Suprapubic skin (tissue), 4 donors: Measurements from ENCODE around the gene HMGN3. TPM values are rescaled to one million over a fixed set of nuclear protein-coding genes. Genes with fewer than 3 reads are reported as not detected.
"Not testable (repeated sequence)": the region's sequence is repeated elsewhere in the genome, so short reads cannot be mapped to it uniquely, and the experiment has no call there.

Experiments used
- DNase-seq, 2 donors: peaks; one replicate each; pipeline ENCODE4 v3.0.0-alpha.2; 2019; ENCODE audit warnings: low spot score in 2 of 2
- H3K27ac ChIP-seq: fragments of 200-600 bp; sonication (generic); one replicate; pipeline ENCODE4 v1.5.1; 2019
- H3K27me3 ChIP-seq: fragments of 200-600 bp; sonication (generic); one replicate; pipeline ENCODE4 v1.5.1; 2019
- H3K36me3 ChIP-seq: fragments of 200-600 bp; sonication (generic); one replicate; pipeline ENCODE4 v1.5.1; 2019
- H3K4me1 ChIP-seq: fragments of 200-600 bp; sonication (generic); one replicate; pipeline ENCODE4 v1.5.1; 2019
- H3K4me3 ChIP-seq: fragments of 200-600 bp; sonication (generic); one replicate; pipeline ENCODE4 v1.5.1; 2019; ENCODE audit warnings: mild to moderate bottlenecking
- H3K9me3 ChIP-seq: fragments of 200-600 bp; sonication (generic); one replicate; pipeline ENCODE4 v1.5.1; 2019
- CTCF ChIP-seq, 2 donors: fragments of 200-600 bp in 1 of 2; fragments of 450-650 bp in 1 of 2; sonication (generic) in 1 of 2; IDR thresholded peaks; one replicate each; pipeline ENCODE4 v1.5.1; 2016 to 2019; ENCODE audit warnings: antibody characterized with exemption in 2 of 2, mild to moderate bottlenecking in 1 of 2, moderate library complexity in 1 of 2
- EP300 ChIP-seq: sonication (generic); formaldehyde crosslinking; IDR thresholded peaks from one replicate; pipeline ENCODE4 v1.6.1; 2017; ENCODE audit warnings: antibody characterized with exemption
- POLR2A ChIP-seq, 2 donors: fragments of 450-650 bp; IDR thresholded peaks; one replicate each; pipeline ENCODE4 v1.6.1; 2017; ENCODE audit warnings: antibody characterized with exemption in 2 of 2, mild to moderate bottlenecking in 2 of 2, moderate library complexity in 2 of 2
- POLR2AphosphoS5 ChIP-seq, 3 donors: sonication (generic); formaldehyde crosslinking; IDR thresholded peaks; one replicate each; pipeline ENCODE4 v1.6.1; 2017; ENCODE audit warnings: antibody characterized with exemption in 3 of 3
- WGBS: methylation state at CpG from one replicate; pipeline ENCODE4 v1.1.5; 2018; 5-methylcytosine and 5-hydroxymethylcytosine counted together
- total RNA-seq, 4 donors: library from RNA; depleted of rRNA; stranded (reverse); fragments of >200 nt; gene quantifications; one replicate each; pipeline ENCODE4 v1.1.0, GENCODE V29; 2016

The HMGN3 gene
- total RNA-seq, 4 donors from 2014 or later = 31.0 to 37.8 (median 35.9) TPM

DNA sequence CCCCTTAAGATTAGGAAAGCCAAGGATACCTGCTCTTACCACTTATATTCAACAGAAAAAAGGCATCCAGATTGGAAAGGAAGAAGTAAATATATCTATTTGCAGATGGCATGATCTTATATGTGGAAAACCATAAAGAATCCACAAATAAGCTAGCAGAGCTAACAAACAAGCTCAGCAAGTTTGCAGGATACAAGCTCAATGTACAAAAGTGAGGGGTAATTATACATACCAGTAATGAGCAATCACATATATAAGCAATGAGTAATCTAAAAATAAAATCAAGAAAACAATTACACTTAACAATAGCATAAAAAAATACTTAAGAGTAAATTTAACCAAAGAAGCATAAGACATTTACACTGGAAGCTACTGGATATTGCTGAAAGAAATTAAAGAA, 31.6 kb upstream of the HMGN3 start:
- no peaks in the 10 kb centered on the region for H3K36me3 ChIP-seq
- peaks cover 10% of the 10 kb centered on the region for H3K4me1 ChIP-seq
- TF ChIP-seq CTCF (IDR thresholded peaks at IDR 0.05) (no peak), POLR2A (IDR thresholded peaks at IDR 0.05) (no peak), EP300 (no peak), POLR2AphosphoS5 (IDR thresholded peaks at IDR 0.05) (no peak)
- no peak overlapping the region for H3K27ac ChIP-seq
- no peak overlapping the region for H3K4me3 ChIP-seq
- no peak for DNase-seq
- H3K9me3 ChIP-seq = no peaks in the 10 kb centered on the region
- no peaks in the 10 kb centered on the region for H3K27me3 ChIP-seq

DNA sequence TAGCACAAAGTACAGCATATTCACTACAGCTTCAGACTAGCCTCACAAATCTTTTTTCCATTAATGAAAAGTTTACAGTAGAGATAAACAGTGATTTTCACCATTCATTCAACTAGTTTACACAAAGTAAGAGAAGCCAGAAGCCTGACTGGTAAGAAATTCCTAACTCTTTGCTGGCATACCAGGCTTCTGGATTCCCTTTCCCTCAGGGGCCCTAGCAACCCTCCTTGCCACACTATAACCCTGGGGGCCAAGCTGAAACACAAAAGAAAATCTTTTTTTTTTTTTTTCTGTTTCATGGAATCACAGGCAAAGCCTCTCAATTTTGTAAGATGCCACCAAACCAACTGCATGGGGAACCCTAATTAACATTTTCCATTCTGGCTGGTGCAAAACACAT, 28.9 kb upstream of the HMGN3 start:
- TF ChIP-seq EP300 (no peak), POLR2AphosphoS5 (IDR thresholded peaks at IDR 0.05) (no peak), CTCF (IDR thresholded peaks at IDR 0.05) (no peak), POLR2A (IDR thresholded peaks at IDR 0.05) (no peak)
- no peak overlapping the region for H3K4me3 ChIP-seq
- no peaks in the 10 kb centered on the region for H3K4me1 ChIP-seq
- no peak overlapping the region for H3K27ac ChIP-seq
- H3K27me3 ChIP-seq = no peaks in the 10 kb centered on the region
- no peaks in the 10 kb centered on the region for H3K36me3 ChIP-seq
- H3K9me3 ChIP-seq = no peaks in the 10 kb centered on the region
- DNase-seq = no peak

DNA sequence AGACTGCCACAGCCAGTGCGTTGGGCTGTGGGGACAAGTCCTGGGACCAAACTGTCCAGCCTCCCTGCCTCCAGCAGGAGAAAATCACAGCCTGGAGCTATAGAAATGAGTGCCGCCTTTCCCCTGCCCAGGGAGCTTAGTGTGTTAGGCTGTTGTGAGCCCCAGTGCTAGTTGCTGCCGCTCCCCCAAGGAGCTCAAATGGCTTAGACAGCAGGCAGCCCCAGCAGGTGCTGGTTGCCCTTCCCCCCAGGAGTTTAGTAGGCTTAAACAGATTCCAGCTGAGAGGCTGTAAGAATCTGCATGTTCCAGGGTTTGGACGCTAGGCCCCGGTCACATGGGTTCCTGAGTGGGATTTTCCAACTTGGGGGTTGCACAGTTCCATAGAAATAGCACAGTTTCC, 27.2 kb upstream of the HMGN3 start:
- Histone ChIP-seq H3K4me1 (no peaks in the 10 kb centered on the region), H3K9me3 (no peaks in the 10 kb centered on the region), H3K4me3 (no peak overlapping the region), H3K27ac (no peak overlapping the region), H3K27me3 (no peaks in the 10 kb centered on the region), H3K36me3 (no peaks in the 10 kb centered on the region)
- TF ChIP-seq POLR2AphosphoS5 (IDR thresholded peaks at IDR 0.05) (no peak), EP300 (no peak), CTCF (IDR thresholded peaks at IDR 0.05) (no peak), POLR2A (IDR thresholded peaks at IDR 0.05) (no peak)
- DNase-seq = no peak
- WGBS = 56% methylated on average over 3 of the region's 5 CpGs

DNA sequence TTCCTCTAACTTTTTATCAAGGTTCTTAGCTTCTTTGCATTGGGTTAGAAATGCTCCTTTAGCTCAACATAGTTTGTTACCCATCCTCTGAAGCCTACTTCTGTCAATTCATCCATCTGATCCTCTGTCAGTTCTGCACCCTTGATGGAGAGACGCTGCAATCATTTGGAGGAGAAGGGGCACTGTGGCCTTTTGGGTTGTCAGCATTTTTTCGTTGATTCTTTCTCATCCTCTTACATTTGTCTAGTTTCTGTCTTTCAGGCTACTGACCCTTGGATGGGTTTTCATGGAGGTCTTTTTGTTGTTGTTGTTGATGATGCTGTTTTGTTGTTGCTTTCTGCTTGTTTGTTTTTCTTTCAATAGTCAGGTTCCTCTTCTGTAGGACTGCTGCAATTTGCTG, 26.3 kb upstream of the HMGN3 start:
- TF ChIP-seq POLR2AphosphoS5 (IDR thresholded peaks at IDR 0.05) = no peak
- no peak for TF ChIP-seq EP300
- TF ChIP-seq POLR2A (IDR thresholded peaks at IDR 0.05) = no peak
- no peak for TF ChIP-seq CTCF (IDR thresholded peaks at IDR 0.05)
- Histone ChIP-seq H3K9me3 (no peaks in the 10 kb centered on the region), H3K4me3 (no peak overlapping the region), H3K27ac (no peak overlapping the region), H3K27me3 (no peaks in the 10 kb centered on the region), H3K4me1 (no peaks in the 10 kb centered on the region), H3K36me3 (no peaks in the 10 kb centered on the region)
- DNase-seq = no peak
- 98% methylated on average over 2 of the region's 2 CpGs for WGBS

DNA sequence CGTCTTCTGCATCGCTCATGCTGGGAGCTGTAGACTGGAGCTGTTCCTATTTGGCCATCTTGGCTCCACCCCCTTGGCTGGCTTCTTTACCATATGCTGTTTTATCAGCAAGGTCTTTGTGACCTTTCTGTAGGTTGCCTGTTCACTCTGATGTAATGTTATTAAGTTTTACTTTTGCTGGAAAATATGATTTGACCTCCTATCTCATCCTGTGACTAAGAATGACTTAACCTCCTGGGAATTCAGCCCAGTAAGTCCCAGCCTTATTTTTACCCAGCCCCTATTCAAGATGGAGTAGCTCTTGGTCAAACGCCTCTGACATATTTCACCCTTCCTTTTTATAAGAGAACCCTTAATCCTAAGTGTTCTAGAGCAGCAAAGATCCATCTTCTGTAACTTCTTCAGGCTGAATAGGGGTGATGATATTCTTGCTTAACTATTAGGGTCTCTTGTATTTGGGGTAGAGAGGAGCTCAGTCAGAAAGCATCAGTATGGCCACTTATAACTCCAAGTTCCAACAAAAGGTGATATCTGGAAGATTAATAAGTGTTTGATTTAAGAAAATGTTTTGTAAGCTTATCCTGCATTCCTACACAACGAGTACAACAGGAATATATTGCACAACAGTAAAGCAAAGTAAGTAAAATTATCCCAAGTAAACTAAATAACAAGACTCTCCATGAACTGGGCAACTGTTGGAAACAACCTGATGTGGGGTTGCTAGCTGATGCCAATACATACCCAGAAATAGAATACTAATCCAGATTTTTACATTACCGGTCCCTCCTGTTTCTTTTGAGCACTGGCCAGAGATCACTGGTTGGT, 23.1 kb upstream of the HMGN3 start:
- WGBS = 66% methylated on average over 5 of the region's 5 CpGs
- TF ChIP-seq CTCF (IDR thresholded peaks at IDR 0.05) (no peak), POLR2AphosphoS5 (IDR thresholded peaks at IDR 0.05) (no peak), EP300 (no peak), POLR2A (IDR thresholded peaks at IDR 0.05) (no peak)
- no peak for DNase-seq

GRCh38 chr6:79256770-79257169, 22.3 kb upstream of the HMGN3 start:
- not testable (repeated sequence) for H3K4me1 ChIP-seq, DNase-seq
- 75% methylated on average over 6 of the region's 10 CpGs for WGBS

More for the DNA sequence above, 23.1 kb upstream of the HMGN3 start:
- H3K27ac ChIP-seq = no peak overlapping the region
- H3K9me3 ChIP-seq = no peaks in the 10 kb centered on the region
- H3K4me1 ChIP-seq = no peaks in the 10 kb centered on the region
- H3K4me3 ChIP-seq = no peak overlapping the region
- H3K36me3 ChIP-seq = no peaks in the 10 kb centered on the region
- H3K27me3 ChIP-seq = no peaks in the 10 kb centered on the region

GRCh38 chr6:79255086-79255485, 20.6 kb upstream of the HMGN3 start:
- 97% methylated on average over 3 of the region's 3 CpGs for WGBS
- DNase-seq, H3K9me3 ChIP-seq, H3K27me3 ChIP-seq, H3K4me1 ChIP-seq, H3K4me3 ChIP-seq, H3K36me3 ChIP-seq, H3K27ac ChIP-seq: not testable (repeated sequence)

More at GRCh38 chr6:79256770-79257169, 22.3 kb upstream of the HMGN3 start:
- H3K27ac ChIP-seq, H3K4me3 ChIP-seq, H3K9me3 ChIP-seq, H3K27me3 ChIP-seq, H3K36me3 ChIP-seq: not testable (repeated sequence)
